Heart right ventricle (tissue), 16 donors: Measurements from ENCODE around the gene DPP10. TPM values are rescaled to one million over a fixed set of nuclear protein-coding genes. Genes with fewer than 3 reads are reported as not detected.
"Not testable (repeated sequence)": the region's sequence is repeated elsewhere in the genome, so short reads cannot be mapped to it uniquely, and the experiment has no call there.

ENCODE experiments used
- ATAC-seq, 8 donors: fragments of 200-7000 bp; cut with Tn5 transposase; one replicate each; pipeline ENCODE4 v1.9.1; 2020; ENCODE audit warnings: mild to moderate bottlenecking in 8 of 8, moderate library complexity in 8 of 8, moderate number of reproducible peaks in 1 of 8
- DNase-seq, 2 donors: peaks; one replicate each; pipeline ENCODE4 v3.0.0-alpha.2; 2020
- H3K27ac ChIP-seq, 10 donors: fragments of 200-600 bp; sonication (generic) in 2 of 10; one replicate each; pipeline versions ENCODE4 v1.5.0 to v1.8.0; 2020 to 2022; ENCODE audit warnings: mild to moderate bottlenecking in 3 of 10
- H3K27me3 ChIP-seq, 7 donors: fragments of 200-600 bp; one replicate each; pipeline ENCODE4 v1.8.0; 2021 to 2022; ENCODE audit warnings: mild to moderate bottlenecking in 2 of 7
- H3K36me3 ChIP-seq, 9 donors: fragments of 200-600 bp; sonication (generic) in 1 of 9; one replicate each; pipeline versions ENCODE4 v1.5.0 to v1.8.0; 2020 to 2022; ENCODE audit warnings: mild to moderate bottlenecking in 2 of 9
- H3K4me1 ChIP-seq, 9 donors: fragments of 200-600 bp; sonication (generic) in 1 of 9; one replicate each; pipeline versions ENCODE4 v1.5.0 to v1.8.0; 2020 to 2022; ENCODE audit warnings: mild to moderate bottlenecking in 4 of 9
- H3K4me3 ChIP-seq, 10 donors: fragments of 200-600 bp; sonication (generic) in 2 of 10; one replicate each; pipeline versions ENCODE4 v1.5.0 to v1.8.0; 2020 to 2022; ENCODE audit warnings: mild to moderate bottlenecking in 7 of 10, moderate library complexity in 2 of 10
- H3K9me3 ChIP-seq, 11 donors: fragments of 200-600 bp in 10 of 11; sonication (generic) in 2 of 11; one replicate each; pipeline versions ENCODE4 v1.5.0 to v1.8.0; 2013 to 2022; ENCODE audit warnings: mild to moderate bottlenecking in 2 of 11, control low read depth in 1 of 11, moderate library complexity in 1 of 11
- WGBS, 2 donors: extraction: QIAGEN DNeasy Blood & Tissue Kit; methylation state at CpG; one replicate each; pipeline ENCODE4 v1.1.7; 2013; ENCODE audit warnings: inconsistent platforms in 1 of 2; 5-methylcytosine and 5-hydroxymethylcytosine counted together
- intact Hi-C, 10 donors: fragments of 100-400 bp; cut with DNase I; formaldehyde crosslinking; loops; one replicate each; pipeline versions ENCODE4 v1.11.1 to v1.14.2; 2022
- polyA plus RNA-seq, 2 donors: library from polyadenylated mRNA; stranded (reverse); fragments of 200-250 nt; gene quantifications; one replicate each; pipeline ENCODE4 v1.2.3, GENCODE V29; 2013
- total RNA-seq, 10 donors: library from RNA; stranded (reverse); fragmentation: NEBNext Ultra II Directional in 3 of 10; extraction: Animal tissue kit (Norgen Biotek cat#: 25700) in 3 of 10; gene quantifications; one replicate each; pipeline versions ENCODE4 v1.2.1 to v1.2.4, GENCODE V29; 2021 to 2023
- TF ChIP-seq, protein P1 (sequence below), 9 donors: fragments of 200-600 bp; sonication (generic) in 2 of 9; IDR thresholded peaks; one replicate each; pipeline versions ENCODE4 v1.5.0 to v1.8.0; 2021 to 2022; ENCODE audit warnings: antibody characterized with exemption in 9 of 9, mild to moderate bottlenecking in 5 of 9, moderate library complexity in 1 of 9
- donor health status: Arrhythmogenic right ventricular cardiomyopathy.
- donor health status: ischemic (EF 13 %, LVEDD 7.1; RV severe dilation, severe dysfunction).
- donor health status: healthy with polysubstance abuse.
- donor health status: DM: no; HTN: yes; CAD: no.
- donor health status: DM: no; HTN: no; CAD: no.
- donor health status: ischemic (EF 25% LVEDD 6.9; RV normal size, moderate dysfunction).
- donor health status: ischemic (EF 25% LVEDD 5.7; RV mildly dilated, moderate dysfunction).
- donor health status: healthy.
- donor health status: DM: yes; HTN: yes; CAD: no.
- donor health status: Ischemic cardiomyopathy.
- donor health status: ischemic (EF 35%, LVEDD 5.7; RV mildly dilated, moderate dysfunction).
- donor health status: nonischemic (EF 11% LVEDD 7.7; RV severe dilation, severe dysfunction).
- donor health status: DM: yes; HTN: yes; CAD: no.
- donor health status: PGD.
- donor health status: ischemic (EF 29% LVEDD 5.4; RV normal size, mild dysfunction).
- donor health status: nonischemic (EF 23%, LVEDD 6.1; RV moderate dilation, normal function).

The DPP10 gene
- total and polyA plus RNA-seq, 12 donors = 0.15 to 0.49 (median 0.38) TPM; not detected in 9

DNA sequence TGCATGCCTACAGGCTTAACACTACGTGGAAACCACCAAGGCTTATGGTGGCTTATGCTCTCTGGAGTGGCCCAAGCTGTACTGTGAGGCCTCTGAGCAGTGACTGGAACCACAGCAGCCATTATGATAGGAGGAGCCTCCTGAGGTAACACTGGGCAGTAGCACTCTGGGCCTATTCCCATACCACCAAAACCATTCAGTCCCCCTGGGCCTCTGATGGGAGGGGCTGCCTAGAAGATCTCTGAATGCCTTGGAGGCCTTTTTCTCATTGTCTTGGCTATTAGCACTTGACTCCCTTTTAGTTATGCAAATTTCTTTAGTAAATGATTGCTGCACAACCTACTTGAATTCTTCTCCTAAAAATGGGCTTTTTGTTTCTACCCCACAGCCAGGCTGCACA, 985.0 kb downstream of the DPP10 start:
- no peak for ATAC-seq
- H3K4me1 ChIP-seq = no peaks in the 10 kb centered on the region
- intact Hi-C loops = no loop called here

DNA sequence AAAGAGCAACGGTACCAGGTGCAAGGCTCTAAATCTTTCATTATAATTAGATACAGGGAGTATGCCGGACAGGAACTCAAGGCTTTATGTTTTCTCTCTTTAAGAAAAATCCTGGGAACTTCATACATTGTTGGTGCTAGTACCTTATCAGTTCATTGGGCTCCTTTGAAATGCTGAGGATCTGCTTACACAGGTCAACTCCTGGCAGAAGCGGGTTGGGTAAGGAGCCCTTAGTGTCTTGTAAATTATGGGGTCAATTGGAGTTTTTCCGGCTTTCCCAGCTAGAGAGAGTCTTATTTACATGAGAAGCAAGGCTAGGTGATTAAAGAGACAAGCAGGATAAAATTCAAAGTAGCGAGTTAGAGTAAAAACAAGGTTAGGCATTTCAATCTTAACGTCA, 998.3 kb downstream of the DPP10 start:
- DNase-seq, H3K4me1 ChIP-seq, H3K4me3 ChIP-seq, H3K9me3 ChIP-seq, H3K36me3 ChIP-seq, H3K27ac ChIP-seq, ATAC-seq, H3K27me3 ChIP-seq, intact Hi-C loops: not testable (repeated sequence)
- 29 to 39% methylated on average over 6 of the region's 6 CpGs for WGBS, 2 donors

More for the DNA sequence above, 985.0 kb downstream of the DPP10 start:
- Histone ChIP-seq H3K27ac (no peak overlapping the region), H3K4me3 (no peak overlapping the region), H3K9me3 (peaks cover 0 to 29% (median 0%) of the 10 kb centered on the region in 11 donors), H3K36me3 (no peaks in the 10 kb centered on the region), H3K27me3 (no peaks in the 10 kb centered on the region)
- 68 to 83% methylated on average over 1 of the region's 1 CpG for WGBS, 2 donors
- DNase-seq = no peak
- TF ChIP-seq, protein P1, sequence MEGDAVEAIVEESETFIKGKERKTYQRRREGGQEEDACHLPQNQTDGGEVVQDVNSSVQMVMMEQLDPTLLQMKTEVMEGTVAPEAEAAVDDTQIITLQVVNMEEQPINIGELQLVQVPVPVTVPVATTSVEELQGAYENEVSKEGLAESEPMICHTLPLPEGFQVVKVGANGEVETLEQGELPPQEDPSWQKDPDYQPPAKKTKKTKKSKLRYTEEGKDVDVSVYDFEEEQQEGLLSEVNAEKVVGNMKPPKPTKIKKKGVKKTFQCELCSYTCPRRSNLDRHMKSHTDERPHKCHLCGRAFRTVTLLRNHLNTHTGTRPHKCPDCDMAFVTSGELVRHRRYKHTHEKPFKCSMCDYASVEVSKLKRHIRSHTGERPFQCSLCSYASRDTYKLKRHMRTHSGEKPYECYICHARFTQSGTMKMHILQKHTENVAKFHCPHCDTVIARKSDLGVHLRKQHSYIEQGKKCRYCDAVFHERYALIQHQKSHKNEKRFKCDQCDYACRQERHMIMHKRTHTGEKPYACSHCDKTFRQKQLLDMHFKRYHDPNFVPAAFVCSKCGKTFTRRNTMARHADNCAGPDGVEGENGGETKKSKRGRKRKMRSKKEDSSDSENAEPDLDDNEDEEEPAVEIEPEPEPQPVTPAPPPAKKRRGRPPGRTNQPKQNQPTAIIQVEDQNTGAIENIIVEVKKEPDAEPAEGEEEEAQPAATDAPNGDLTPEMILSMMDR (IDR thresholded peaks at IDR 0.05) = no peak

DNA sequence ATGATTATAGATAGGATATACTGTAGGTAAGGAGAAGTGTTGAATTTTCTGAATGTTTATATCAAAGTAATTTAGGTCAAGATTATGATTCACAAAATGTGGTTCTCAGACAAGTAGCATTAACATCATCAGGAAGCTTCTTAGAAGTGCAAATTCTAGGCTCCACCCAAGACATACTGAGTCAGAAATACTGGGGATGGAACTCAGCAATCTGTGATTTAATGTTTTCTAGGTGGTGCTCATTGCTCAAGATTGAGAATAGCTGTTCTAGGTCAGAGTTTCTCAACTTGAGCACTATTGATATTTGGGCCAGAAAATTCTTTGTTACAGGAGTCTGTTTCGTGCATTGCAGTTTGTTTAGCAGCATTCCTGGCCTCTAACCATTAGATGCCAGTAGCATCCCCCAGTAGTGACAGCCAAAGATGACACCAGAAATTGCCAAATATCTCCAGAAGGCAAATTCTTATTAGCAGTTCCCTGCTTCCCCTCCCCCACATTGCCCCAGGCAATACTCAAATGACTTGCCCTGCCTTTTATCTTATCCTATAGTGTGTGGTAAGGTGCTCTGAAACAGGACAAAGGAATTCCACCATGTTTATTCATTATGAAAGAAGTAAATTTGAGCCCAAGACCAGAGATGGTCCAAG, 1001.2 kb downstream of the DPP10 start:
- ATAC-seq (no peak), DNase-seq (no peak)
- H3K4me3 ChIP-seq = no peak overlapping the region
- TF ChIP-seq, protein P1 (IDR thresholded peaks at IDR 0.05) = no peak
- no peaks in the 10 kb centered on the region for H3K36me3 ChIP-seq
- H3K27ac ChIP-seq = no peak overlapping the region
- intact Hi-C loops = no loop called here
- no peaks in the 10 kb centered on the region for H3K27me3 ChIP-seq
- 38 to 49% methylated on average over 1 of the region's 1 CpG for WGBS, 2 donors
- no peaks in the 10 kb centered on the region for H3K4me1 ChIP-seq
- peaks cover 0 to 14% (median 0%) of the 10 kb centered on the region in 11 donors for H3K9me3 ChIP-seq

DNA sequence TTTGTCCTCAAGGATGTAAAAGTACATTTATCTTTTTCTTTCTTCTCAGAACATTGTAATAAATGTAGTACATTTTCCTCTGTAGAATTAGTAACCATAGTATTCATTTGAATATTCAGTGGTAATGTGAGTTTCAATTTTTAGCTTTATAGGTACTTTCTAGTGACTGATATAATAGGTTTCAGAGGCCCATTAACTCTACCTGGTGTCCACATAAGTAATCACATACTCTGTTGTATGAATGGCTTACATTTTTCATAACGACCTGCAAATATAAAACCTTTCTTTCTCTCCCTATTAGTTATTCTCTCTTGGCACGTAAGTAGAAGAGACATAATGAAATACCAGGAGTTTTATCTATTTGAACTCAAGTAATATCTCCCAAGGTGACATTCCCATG, 1017.6 kb downstream of the DPP10 start:
- Histone ChIP-seq H3K36me3 (no peaks in the 10 kb centered on the region), H3K4me1 (no peaks in the 10 kb centered on the region), H3K27ac (no peak overlapping the region), H3K9me3 (peaks cover 0 to 19% (median 0%) of the 10 kb centered on the region in 11 donors), H3K4me3 (no peak overlapping the region), H3K27me3 (no peaks in the 10 kb centered on the region)
- TF ChIP-seq, protein P1 (IDR thresholded peaks at IDR 0.05) = no peak
- DNase-seq (no peak), ATAC-seq (no peak)
- intact Hi-C loops = no loop called here
- WGBS, 2 donors = 66 to 72% methylated on average over 2 of the region's 2 CpGs

DNA sequence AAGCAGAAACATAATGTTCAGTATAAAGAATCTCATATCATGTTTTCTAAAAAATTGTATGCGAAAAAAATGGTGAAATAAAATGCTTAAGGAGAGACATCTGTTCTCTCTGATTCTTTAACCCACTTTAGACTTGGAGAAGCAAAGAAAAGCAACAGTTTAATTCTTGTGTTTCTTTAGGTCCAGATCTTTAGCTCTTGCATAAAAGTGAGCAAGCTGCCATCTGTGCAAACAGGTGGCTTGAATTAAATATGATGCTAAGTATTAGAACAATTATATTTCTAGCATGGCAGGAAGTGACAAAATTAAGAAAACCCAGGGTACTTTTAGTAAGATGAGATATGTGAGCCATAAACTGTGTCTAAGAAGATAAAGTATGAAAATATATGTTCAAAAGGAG, 1038.3 kb downstream of the DPP10 start:
- intact Hi-C loops = no loop called here
- Histone ChIP-seq H3K9me3 (peaks cover 0 to 18% (median 0%) of the 10 kb centered on the region in 11 donors), H3K4me3 (no peak overlapping the region), H3K27me3 (no peaks in the 10 kb centered on the region), H3K36me3 (no peaks in the 10 kb centered on the region), H3K27ac (no peak overlapping the region), H3K4me1 (no peaks in the 10 kb centered on the region)
- DNase-seq (no peak), ATAC-seq (no peak)
- 51 to 72% methylated on average over 1 of the region's 1 CpG for WGBS, 2 donors
- TF ChIP-seq, protein P1 (IDR thresholded peaks at IDR 0.05) = no peak
